ELF-1 (cell line): Measurements from ENCODE around the gene CCDC82.

Source experiments
- DNase-seq: peaks from one replicate; pipeline ENCODE4 v3.0.0-alpha.2; 2016; ENCODE audit warnings: low read depth, low spot score

The CCDC82 gene

GRCh38 chr11:96306933-96307775 lies 82.6 kb downstream of the CCDC82 start:
- DNase-seq = peak; percentile 45

GRCh38 chr11:96306600-96306932 lies 83.1 kb downstream of the CCDC82 start:
- DNase-seq = no peak

GRCh38 chr11:96306071-96306470 lies 83.6 kb downstream of the CCDC82 start:
- DNase-seq = no peak

- no peak for DNase-seq
Observed at GRCh38 chr11:96303980-96304379, 85.7 kb downstream of the CCDC82 start.

- DNase-seq = no peak
Observed at GRCh38 chr11:96303064-96303463, 86.6 kb downstream of the CCDC82 start.
